ENCODE data around the gene ATP6V1G1.
A peak's percentile ranks its signal among the peaks of the same experiment; 100 is the strongest.
"Not testable (repeated sequence)": the region's sequence is repeated elsewhere in the genome, so short reads cannot be mapped to it uniquely, and the experiment has no call there.

Gene ATP6V1G1

GRCh38 chr9:114580609-114581193 is 6.9 kb upstream of the ATP6V1G1 start:
- DNase-seq (ENCODE audit: low read depth) = no peak

GRCh38 chr9:114583371-114584155 is 4.0 kb upstream of the ATP6V1G1 start:
- no peak for DNase-seq (ENCODE audit: low read depth)

GRCh38 chr9:114588210-114588609 is 641 bp downstream of the ATP6V1G1 start:
- no peak for DNase-seq (ENCODE audit: low read depth)

- DNase-seq (ENCODE audit: low read depth) = no peak
Observed at GRCh38 chr9:114588651-114589526, 1.3 kb downstream of the ATP6V1G1 start.

GRCh38 chr9:114590328-114590727 is 2.8 kb downstream of the ATP6V1G1 start:
- DNase-seq (ENCODE audit: low read depth) = no peak

GRCh38 chr9:114591291-114591787 is 3.8 kb downstream of the ATP6V1G1 start:
- DNase-seq (ENCODE audit: low read depth) = no peak

- DNase-seq (ENCODE audit: low read depth) = no peak
Observed at GRCh38 chr9:114591849-114592248, 4.3 kb downstream of the ATP6V1G1 start.

GRCh38 chr9:114592356-114592755 is 4.8 kb downstream of the ATP6V1G1 start:
- DNase-seq (ENCODE audit: low read depth) = peak; percentile 43

- no peak for DNase-seq (ENCODE audit: low read depth)
Observed at GRCh38 chr9:114594136-114594535, 6.6 kb downstream of the ATP6V1G1 start.

GRCh38 chr9:114600502-114601248 is 13.1 kb downstream of the ATP6V1G1 start:
- DNase-seq (ENCODE audit: low read depth) = not testable (repeated sequence)

- not testable (repeated sequence) for DNase-seq (ENCODE audit: low read depth)
Observed at GRCh38 chr9:114601787-114602186, 14.2 kb downstream of the ATP6V1G1 start.

GRCh38 chr9:114602620-114603019 is 15.1 kb downstream of the ATP6V1G1 start:
- no peak for DNase-seq (ENCODE audit: low read depth)

- DNase-seq (ENCODE audit: low read depth) = no peak
Observed at GRCh38 chr9:114603248-114603647, 15.7 kb downstream of the ATP6V1G1 start.

- DNase-seq (ENCODE audit: low read depth) = no peak
Observed at GRCh38 chr9:114604989-114605388, 17.4 kb downstream of the ATP6V1G1 start.

- DNase-seq (ENCODE audit: low read depth) = no peak
Observed at GRCh38 chr9:114606068-114606467, 18.5 kb downstream of the ATP6V1G1 start.

- DNase-seq (ENCODE audit: low read depth) = no peak
Observed at GRCh38 chr9:114606597-114607207, 19.1 kb downstream of the ATP6V1G1 start.

GRCh38 chr9:114607671-114608524 is 20.3 kb downstream of the ATP6V1G1 start:
- no peak for DNase-seq (ENCODE audit: low read depth)

- DNase-seq (ENCODE audit: low read depth) = no peak
Observed at GRCh38 chr9:114608525-114608796, 20.9 kb downstream of the ATP6V1G1 start.

GRCh38 chr9:114611516-114612271 is 24.1 kb downstream of the ATP6V1G1 start:
- peak; percentile 46 for DNase-seq (ENCODE audit: low read depth)

Measured in activated T-helper 1 cell treated with Interleukin-2 at 50 U/mL for 16 hours (primary cell).